ENCODE measurements around the gene ECHDC1.
"Not testable (repeated sequence)": the region's sequence is repeated elsewhere in the genome, so short reads cannot be mapped to it uniquely, and the experiment has no call there.

Gene ECHDC1, protein sequence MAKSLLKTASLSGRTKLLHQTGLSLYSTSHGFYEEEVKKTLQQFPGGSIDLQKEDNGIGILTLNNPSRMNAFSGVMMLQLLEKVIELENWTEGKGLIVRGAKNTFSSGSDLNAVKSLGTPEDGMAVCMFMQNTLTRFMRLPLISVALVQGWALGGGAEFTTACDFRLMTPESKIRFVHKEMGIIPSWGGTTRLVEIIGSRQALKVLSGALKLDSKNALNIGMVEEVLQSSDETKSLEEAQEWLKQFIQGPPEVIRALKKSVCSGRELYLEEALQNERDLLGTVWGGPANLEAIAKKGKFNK

DNA sequence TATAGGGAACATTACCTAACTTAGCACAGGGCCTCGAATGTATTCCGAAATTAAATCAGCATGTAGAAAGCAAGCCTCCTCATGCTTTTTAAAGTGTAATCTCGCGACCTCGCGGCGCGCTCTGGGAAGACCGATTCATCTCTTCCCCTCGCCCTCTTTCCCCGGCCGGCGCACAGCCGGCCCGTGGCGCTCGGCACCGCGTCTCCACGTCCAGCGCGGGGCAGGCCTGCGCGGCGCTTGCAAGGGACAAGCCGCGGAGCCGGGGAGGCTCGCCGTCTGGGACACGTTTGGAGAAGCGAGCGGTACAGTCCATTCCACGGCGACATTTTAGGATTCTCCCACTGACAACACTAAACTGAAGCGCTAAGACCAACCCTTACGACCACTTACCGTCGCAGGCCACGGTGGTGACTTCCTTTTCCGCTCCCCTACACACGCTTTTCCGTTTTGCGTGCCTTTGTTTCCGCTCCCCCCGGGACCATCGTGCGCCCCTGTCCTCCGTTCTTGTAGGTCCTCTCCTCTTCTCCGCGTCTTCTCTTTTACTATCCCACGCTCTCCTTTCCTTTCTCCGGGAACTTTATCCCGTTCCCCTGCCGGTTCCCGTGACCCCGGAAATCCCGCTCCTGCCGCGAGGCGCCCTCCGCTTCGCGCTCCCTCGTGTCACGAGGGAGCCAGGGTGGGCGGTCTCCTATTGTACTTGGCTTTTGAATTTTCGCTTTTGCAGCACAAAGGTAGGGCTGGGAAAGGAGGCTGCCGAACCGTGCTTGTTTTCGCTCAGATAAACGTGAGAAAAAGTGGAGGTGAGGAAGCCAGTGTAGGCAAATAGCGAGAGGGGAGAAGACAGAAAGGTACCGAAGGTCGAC is at the start of gene ECHDC1:
Gene ECHDC1 (minus strand): TSS at position 664 of the 863 bp plus-strand sequence. CDS start 12,581 bp downstream, outside the sequence.
- DNase-seq (ENCODE audit: low spot score), result peak; percentile 22

DNA sequence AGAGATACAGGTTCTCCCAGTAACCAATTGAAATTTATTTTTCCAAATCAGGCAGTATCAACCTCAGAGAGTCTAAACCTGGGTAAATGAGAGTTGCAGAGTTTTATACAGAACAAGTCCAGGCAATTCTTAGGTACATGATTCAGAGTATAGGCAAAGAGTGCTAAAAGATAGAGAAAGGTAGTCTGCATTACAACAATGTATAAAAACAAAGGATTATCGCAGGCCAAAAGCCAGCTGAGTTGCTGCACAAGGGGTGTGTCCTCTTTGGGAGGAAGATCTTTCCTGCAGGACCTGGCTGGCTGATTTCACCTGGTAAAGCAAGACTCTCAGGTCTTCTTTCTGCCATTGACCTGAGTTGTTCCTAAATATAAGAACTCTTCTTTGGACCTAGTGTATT is 48.9 kb upstream of the ECHDC1 start:
- no peak for DNase-seq (ENCODE audit: low spot score)

DNA sequence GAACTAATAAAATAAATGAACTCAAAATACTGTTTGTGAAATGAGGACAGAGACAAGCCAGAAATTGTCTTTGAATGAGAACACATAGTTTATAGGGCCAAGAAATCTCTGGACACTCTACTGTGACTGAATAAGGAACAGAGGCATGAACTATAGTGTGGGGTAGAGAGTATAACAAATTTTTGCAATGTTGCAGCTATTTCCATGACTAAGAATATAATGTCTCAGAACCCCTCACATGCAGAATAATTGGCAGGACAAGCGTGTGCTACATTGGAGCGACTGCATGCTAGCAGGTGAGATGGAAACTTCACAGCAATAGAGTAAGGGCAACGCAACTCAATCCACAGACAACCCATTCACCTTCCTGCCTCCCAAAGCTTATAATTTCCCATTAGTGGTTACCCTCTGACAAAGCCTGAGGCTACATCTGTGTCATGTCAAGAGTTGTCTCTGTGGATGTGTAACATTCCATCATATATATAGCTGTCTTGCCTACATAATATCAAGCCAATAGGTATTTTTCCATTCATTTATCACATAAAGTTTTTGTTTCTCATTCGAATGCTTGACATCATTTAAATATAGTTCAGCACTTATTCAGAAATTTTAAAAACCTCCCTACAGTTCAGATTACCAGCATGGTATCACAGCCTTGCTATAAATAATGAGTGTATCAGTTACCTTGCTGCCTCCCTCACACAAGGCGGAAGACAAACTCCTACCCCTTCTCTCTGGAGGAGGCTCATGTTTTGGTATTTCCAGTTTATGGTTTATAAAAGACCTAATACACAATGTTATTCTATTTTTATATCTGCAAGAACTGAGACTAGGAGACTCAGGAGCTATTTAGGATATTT is 47.9 kb upstream of the ECHDC1 start:
- DNase-seq (ENCODE audit: low spot score), result no peak

DNA sequence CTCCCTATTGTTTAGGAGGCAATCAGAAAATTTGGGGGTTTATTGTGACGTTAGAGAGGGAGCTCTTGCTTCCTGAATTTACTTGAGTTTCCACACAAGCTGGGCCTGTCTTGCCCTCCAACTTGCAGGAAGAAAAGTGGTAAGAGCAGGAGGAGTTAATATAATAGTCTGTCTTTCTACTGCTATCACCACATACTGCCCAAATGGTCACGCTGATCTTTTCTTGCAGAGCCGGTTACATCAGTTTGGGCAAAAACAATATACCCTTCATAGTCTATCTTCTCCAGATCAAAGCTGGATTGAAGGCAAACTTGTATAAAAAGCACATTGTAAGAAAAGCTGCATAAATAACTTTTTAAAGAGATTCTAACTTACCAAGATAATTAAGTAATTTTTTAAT is 46.3 kb upstream of the ECHDC1 start:
- DNase-seq (ENCODE audit: low spot score), result no peak

DNA sequence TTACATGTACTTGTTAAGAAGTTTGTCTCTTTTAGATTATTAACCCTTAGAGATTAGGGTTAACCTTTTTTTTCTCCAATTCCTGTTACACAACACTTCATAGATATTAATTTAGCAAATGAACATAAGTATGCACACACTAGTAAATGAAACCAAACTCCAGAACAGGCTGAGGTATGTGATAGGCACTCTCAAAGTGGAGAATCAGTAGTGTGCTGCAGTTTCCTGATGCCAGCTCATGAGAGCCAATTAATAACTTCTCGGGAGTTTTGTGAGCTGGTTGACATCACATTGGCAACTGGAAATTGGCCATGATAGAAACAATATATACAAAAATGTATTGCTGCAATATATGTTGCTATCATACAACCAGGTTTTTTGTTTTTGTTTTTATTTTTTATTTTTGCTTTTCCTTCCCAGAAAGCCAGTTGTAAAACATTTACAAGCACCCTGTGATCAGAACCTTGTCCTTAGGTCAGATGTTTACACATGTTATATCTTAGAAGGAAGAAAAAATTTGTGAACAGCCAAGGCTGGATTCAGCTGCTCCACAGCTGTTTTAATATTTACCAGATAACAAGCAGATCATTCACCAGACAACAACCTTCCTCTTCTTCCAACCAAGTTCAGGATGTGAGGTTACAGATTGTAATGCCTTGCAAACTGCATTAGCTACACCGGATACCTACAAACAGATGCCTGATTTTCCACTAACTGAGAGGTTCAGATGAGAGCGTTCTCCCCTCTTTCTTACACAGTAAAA is 42.4 kb upstream of the ECHDC1 start:
- DNase-seq (ENCODE audit: low spot score), result no peak

DNA sequence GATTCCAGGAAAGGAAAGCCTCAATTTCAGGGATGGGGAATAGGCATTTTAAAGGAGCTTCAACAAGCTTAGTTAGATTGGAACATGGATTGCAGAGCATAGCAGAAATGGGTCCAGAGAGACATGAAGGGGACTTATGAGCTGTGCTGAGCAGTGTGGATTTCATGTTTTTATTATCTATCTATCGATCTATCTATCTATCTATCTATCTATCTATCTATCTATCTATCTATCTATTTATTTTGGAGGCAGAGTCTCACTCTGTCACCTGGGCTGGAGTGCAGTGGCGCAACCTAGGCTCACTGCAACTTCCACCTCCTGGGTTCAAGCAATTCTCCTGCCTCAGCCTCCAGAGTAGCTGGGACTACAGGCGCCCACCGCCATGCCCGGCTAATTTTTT is 41.4 kb upstream of the ECHDC1 start:
- DNase-seq (ENCODE audit: low spot score), result not testable (repeated sequence)

DNA sequence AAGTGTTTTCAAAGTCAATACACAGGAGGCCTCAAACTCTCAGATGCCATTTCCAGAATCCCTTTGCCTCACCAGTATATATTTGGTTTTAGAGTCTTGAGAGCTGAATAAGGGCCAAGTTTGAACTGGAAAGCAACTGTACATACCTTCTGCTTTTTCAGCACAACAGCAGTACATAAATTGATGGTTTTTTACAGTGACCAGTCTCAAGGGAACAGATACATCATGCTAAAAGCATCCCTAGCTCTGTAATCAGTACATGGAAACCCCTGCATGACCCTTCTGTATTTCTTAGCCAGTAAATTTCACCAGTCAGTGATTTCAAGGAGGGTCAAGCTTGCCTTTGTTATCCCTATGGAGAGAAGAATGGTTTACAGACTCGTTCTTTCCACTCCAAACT is 40.6 kb upstream of the ECHDC1 start:
- DNase-seq (ENCODE audit: low spot score), result no peak

DNA sequence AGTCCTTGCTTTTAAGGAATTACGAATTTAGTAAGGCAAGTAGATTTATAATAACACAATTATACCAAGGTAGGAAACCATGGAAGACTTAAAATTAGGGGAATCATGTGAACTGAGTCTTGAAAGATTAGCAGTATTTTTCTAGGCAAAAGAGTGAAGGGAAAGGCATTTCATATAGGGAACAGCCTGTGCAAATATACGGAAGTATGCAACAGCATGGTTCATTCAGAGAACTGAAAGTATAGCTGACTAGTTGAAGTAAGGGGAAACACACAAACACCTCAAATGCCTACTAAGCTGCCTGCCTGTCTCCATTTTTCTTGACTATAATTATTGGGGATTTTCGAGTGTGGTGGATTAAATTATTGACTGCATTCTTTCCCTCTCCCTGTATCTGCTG is 39.0 kb upstream of the ECHDC1 start:
- DNase-seq (ENCODE audit: low spot score), result no peak

DNA sequence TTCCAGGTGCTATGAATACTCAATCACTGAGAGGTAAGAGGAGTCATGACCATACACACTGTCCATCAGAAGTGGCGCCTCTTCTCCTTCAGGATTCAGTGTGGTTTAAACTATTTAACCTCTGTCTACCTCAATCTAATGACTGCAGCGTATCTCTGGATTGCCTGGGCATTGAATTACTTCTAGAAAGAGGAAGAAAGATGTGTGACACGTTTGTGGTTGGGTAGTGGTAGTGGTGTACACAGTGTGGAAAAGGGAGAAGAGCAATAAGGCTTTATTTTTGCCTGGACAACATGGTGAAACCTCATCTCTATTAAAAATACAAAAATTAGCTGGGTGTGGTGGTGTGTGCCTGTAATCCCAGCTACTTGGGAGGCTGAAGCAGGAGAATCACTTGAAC is 38.0 kb upstream of the ECHDC1 start:
- no peak for DNase-seq (ENCODE audit: low spot score)

DNA sequence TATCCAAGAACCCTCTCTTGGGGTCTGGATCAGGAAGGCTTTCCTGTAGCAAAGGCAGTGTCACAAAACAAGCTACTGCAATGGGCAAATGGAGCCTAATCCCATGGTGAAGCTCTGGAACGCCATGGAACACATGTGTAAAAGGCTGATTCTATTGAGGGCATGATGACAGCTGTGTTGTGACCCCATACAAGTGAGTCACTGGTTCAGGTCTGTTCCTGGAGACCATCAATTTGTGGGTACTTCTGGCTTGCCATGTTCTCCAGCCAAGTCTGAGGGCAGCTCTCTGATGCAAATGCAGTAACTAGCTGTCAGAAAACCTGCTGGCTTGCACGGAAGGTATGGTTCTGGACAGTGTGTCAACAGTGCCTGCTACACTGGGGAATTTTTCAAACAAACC is 33.3 kb upstream of the ECHDC1 start:
- DNase-seq (ENCODE audit: low spot score), result no peak

DNA sequence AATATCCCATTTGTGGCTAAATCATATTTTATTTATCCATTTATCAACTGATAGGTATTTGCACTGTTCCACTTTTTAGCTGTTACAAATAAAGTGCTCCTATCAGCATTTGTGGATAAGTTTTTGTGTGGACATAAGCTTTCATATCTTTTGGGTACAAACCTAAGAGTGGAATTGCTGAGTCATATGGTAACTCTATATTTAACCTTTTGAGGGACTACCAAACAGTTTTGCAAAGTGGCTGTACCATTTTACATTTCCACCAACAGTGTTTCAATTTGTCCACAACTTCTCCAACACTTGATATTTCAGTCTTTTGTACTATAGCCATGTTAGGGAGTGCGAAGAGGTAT is 23.6 kb upstream of the ECHDC1 start:
- no peak for DNase-seq (ENCODE audit: low spot score)

DNA sequence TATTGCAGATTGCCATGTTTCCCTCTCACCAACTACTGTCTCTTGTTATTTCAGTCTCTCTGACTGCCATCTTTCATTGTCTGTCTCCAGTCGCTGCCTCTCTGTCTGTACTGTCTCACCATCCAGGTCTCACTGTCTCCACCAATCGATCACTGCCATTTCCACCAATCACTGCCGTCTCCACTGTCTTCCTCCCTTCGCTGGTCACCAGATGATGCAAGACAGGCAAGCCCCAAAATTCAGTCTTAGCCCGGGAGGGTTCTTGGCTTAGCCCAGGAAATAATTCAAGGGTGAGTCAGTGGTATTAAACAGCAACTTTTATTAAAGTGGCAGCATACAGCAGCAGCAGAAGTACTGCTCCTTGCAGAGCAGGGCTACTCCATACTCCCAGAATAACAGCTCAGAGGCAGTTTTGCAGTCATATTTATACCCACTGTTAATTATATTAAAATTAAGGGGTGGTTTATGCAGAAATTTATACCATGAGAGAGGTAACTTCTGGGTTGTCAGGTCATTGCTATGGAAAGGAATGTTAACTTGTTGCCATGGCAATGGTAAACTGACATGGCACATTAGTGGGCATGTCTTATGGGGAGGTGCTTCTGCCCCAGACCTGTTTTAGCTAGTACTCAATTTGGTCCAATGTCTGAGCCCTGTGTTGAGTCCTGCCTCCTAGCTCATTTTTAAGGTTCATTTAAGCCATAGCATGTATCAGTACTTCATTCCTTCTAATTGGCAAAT is 23.0 kb upstream of the ECHDC1 start:
- no peak for DNase-seq (ENCODE audit: low spot score)

DNA sequence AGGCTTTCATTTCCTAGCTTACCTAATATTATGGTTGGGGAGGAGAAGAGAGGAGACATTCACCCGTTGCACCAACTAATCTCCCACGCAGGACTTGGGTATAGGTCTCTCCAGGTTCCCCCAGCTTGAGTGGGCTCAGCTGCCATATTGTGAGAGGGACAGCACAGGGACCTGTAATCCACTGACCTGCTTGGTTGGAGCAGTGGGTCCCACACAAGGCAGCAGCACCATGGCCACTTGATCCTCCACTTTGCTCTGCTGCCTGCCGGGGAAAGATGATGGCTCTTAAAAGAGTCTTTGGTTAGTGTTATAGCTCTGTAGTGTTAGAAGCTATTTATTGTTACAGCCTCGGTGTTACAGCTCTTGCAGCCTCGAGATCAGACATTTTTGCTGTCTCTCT is 22.5 kb upstream of the ECHDC1 start:
- DNase-seq (ENCODE audit: low spot score), result no peak

DNA sequence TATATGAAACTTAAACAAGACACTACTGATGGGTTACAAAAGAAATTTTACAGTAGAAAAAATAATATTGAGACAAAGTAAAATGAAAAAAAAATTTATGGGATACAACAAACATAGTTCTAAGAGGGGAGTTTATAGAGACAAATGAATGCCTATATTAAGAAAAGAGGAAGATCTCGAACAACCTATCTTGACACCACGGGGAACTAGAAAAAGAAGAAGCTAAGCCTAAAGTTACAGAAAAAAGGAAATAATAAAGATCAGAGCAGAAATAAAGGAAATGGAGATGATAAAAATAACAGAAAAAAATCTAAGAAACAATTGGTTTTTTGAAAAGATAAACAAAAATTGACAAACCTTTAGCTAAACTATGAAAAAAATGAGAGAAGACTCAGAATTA is 9.1 kb upstream of the ECHDC1 start:
- DNase-seq (ENCODE audit: low spot score), result no peak

DNA sequence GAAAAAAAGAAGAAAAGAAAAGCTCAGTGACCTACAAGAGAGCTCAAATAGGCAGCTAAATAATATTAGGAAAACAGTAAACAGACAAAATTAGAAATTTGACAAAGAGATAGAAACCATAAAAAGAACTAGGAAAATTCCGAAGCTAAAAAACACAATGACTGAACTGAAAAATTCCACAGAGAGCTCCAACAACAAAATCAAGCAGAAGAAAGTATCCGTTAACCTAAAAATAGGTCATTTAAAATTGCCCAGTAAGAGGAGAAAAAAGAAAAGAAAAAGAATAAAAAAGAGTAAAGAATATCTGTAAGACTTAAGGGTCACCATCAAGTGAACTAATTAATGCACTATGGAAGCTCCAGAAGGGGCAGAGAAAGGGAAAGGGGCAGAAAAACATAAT is 6.6 kb upstream of the ECHDC1 start:
- no peak for DNase-seq (ENCODE audit: low spot score)

DNA sequence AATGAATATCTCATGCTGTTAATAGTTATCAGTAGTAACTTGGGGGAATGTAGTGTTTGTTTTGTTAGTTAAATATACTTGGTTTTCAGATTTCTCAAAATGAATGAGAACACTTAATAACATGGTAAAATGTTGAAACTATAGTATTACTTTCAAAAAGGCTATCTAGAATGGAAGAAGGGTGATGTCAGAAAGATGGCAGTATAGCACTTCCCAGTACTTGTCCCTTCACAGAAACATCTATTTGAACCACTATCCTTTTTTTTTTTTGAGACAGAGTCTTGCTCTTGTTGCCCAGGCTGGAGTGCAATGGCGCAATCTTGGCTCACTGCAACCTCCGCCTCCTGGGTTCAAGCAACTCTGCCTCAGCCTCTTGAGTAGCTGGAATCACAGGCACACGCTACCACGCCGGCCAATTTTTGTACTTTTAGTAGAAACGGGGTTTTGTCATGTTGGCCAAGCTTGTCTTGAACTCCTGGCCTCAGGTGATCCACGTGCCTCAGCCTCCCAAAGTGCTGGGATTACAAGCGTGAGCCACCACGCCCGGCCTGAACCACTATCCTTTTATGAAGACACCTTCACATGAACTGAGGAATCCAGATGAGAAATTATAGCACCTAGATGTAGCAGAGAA is 4.7 kb upstream of the ECHDC1 start:
- DNase-seq (ENCODE audit: low spot score), result no peak

DNA sequence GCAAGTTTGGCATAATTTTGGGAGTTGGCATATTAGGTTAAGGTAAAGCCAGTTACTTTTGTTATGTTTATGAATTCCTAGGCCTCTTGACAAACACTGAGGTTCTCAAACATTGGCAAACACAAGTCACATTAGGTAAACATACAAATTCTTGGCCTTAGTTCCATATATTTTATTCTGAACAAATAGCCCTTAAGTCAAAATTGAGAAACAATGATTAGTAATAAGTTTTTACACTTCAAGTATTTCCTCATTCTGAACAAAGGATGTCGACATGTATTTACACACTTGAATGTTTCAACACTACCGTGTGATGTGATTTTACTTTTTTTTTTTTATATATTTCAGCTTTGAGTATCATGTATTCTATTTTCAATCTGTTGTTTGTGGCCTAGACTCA is 3.8 kb upstream of the ECHDC1 start:
- no peak for DNase-seq (ENCODE audit: low spot score)

DNA sequence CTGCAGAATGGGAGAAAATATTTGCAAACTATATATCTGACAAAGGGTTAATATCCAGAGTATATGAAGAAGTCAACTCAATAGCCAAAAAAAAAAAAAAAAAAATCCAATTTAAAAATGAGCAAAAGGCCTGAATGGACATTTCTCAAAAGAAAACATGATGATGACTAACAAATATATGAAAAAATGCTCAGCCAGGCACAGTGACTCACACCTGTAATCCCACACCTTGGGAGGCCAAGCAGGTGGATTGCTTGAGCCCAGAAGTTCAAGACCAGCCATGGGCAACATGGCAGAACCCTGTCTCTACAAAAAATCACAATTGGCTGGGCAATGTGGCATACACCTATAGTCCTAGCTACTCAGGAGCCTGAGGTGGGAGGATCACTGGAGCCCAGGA is 2.1 kb upstream of the ECHDC1 start:
- DNase-seq (ENCODE audit: low spot score), result no peak

DNA sequence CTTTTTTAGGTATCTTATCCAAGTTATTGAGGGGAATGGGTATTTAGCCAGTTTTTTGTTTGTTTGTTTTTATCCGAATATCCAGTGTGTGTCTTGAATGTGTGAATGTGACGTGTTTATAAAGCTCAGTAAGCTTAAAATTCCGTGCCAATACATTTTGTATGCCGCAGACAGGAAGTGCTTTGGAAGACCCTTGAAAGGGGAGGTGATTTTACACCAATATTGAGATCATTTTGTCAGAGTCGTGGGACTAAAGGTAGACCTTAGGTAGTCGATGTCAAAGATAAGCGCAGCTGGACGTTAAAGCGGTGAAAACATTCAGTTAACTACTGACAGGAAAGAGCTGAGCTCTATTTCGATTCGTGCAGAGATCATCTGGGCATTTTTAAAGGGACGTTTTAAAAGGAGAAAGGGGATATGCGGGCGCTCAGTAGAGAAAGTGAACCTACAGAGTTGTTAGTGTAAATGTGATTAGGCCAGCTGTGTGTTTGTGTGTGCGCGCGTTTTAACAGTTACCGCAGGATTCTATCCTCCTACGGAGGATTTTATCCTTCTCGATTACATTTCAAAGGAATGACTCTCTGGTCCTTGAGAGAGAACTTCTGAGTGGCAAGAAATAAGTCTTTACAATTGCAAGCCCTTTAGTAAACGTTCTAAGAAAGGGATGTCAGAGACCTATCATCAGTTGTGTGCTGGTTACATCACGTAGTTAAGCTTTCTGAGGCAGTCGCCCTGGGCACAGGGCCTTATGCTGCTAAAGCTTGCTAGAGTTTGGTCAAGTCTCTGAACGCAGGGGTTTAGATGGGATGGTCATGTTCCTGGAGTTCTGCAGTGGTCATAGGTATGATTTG is 625 bp upstream of the ECHDC1 start:
- peak; percentile 17 for DNase-seq (ENCODE audit: low spot score)
